ENCODE data around the gene NYNRIN. TPM values are rescaled to one million over a fixed set of nuclear protein-coding genes. Genes with fewer than 3 reads are reported as not detected.

NYNRIN gene
- total and polyA plus RNA-seq, 5 donors from 2014 or later, result 0.02 to 0.22 TPM; not detected in 3

GRCh38 chr14:24388474-24389179, 10.2 kb upstream of the NYNRIN start:
- Histone ChIP-seq H3K4me1 (ENCODE audit: control insufficient read depth, insufficient read depth, low read length, poor library complexity, severe bottlenecking) (no peaks in the 10 kb centered on the region), H3K27me3 (ENCODE audit: control insufficient read depth, insufficient read depth, low read length) (peaks cover 7% of the 10 kb centered on the region), H3K36me3 (ENCODE audit: control insufficient read depth, insufficient read depth, low read length) (no peaks in the 10 kb centered on the region), H3K9me3 (ENCODE audit: control insufficient read depth in 2 of 2, low read length in 2 of 2) (no peaks in the 10 kb centered on the region), H3K27ac (ENCODE audit: insufficient read depth, low read length, poor library complexity, severe bottlenecking) (no peak overlapping the region), H3K4me3 (ENCODE audit: low read depth, low read length) (no peak overlapping the region)
- no peak overlapping the region for H3K4me3 Mint-ChIP-seq
- H3K27ac Mint-ChIP-seq, result no peak overlapping the region
- DNase-seq, result no peak
- peaks cover 40% of the 10 kb centered on the region for H3K27me3 Mint-ChIP-seq
- H3K36me3 Mint-ChIP-seq, result no peaks in the 10 kb centered on the region
- peaks cover 0 to 4% (median 0%) of the 10 kb centered on the region in 4 donors for H3K4me1 Mint-ChIP-seq
- peaks cover 0 to 1% (median 0%) of the 10 kb centered on the region in 7 donors for H3K9me3 Mint-ChIP-seq
- ATAC-seq (ENCODE audit: low read depth in 2 of 2), result no peak

GRCh38 chr14:24389226-24389848, 9.5 kb upstream of the NYNRIN start:
- Histone ChIP-seq H3K27ac (ENCODE audit: insufficient read depth, low read length, poor library complexity, severe bottlenecking) (no peak overlapping the region), H3K4me1 (ENCODE audit: control insufficient read depth, insufficient read depth, low read length, poor library complexity, severe bottlenecking) (no peaks in the 10 kb centered on the region), H3K9me3 (ENCODE audit: control insufficient read depth in 2 of 2, low read length in 2 of 2) (no peaks in the 10 kb centered on the region), H3K4me3 (ENCODE audit: low read depth, low read length) (no peak overlapping the region), H3K36me3 (ENCODE audit: control insufficient read depth, insufficient read depth, low read length) (no peaks in the 10 kb centered on the region), H3K27me3 (ENCODE audit: control insufficient read depth, insufficient read depth, low read length) (peaks cover 4% of the 10 kb centered on the region)
- H3K4me3 Mint-ChIP-seq, result no peak overlapping the region
- peaks cover 44% of the 10 kb centered on the region for H3K27me3 Mint-ChIP-seq
- peaks cover 0 to 4% (median 0%) of the 10 kb centered on the region in 4 donors for H3K4me1 Mint-ChIP-seq
- H3K9me3 Mint-ChIP-seq, result no peaks in the 10 kb centered on the region
- H3K27ac Mint-ChIP-seq, result no peak overlapping the region
- H3K36me3 Mint-ChIP-seq, result no peaks in the 10 kb centered on the region
- DNase-seq (no peak), ATAC-seq (ENCODE audit: low read depth in 2 of 2) (no peak)

GRCh38 chr14:24390701-24391468, 7.9 kb upstream of the NYNRIN start:
- no peaks in the 10 kb centered on the region for H3K9me3 ChIP-seq (ENCODE audit: control insufficient read depth in 2 of 2, low read length in 2 of 2)
- H3K36me3 Mint-ChIP-seq, result no peaks in the 10 kb centered on the region
- no peak for ATAC-seq (ENCODE audit: low read depth in 2 of 2)
- no peaks in the 10 kb centered on the region for H3K36me3 ChIP-seq (ENCODE audit: control insufficient read depth, insufficient read depth, low read length)
- no peak overlapping the region for H3K4me3 ChIP-seq (ENCODE audit: low read depth, low read length)
- DNase-seq, result no peak
- H3K27me3 Mint-ChIP-seq, result peaks cover 40% of the 10 kb centered on the region
- H3K27ac Mint-ChIP-seq, result no peak overlapping the region
- H3K4me3 Mint-ChIP-seq, result no peak overlapping the region
- peaks cover 0 to 4% (median 0%) of the 10 kb centered on the region in 4 donors for H3K4me1 Mint-ChIP-seq
- H3K27me3 ChIP-seq (ENCODE audit: control insufficient read depth, insufficient read depth, low read length), result peaks cover 4% of the 10 kb centered on the region
- H3K4me1 ChIP-seq (ENCODE audit: control insufficient read depth, insufficient read depth, low read length, poor library complexity, severe bottlenecking), result no peaks in the 10 kb centered on the region
- H3K9me3 Mint-ChIP-seq, result no peaks in the 10 kb centered on the region
- H3K27ac ChIP-seq (ENCODE audit: insufficient read depth, low read length, poor library complexity, severe bottlenecking), result no peak overlapping the region

GRCh38 chr14:24392325-24393091, 6.3 kb upstream of the NYNRIN start:
- H3K27me3 Mint-ChIP-seq, result peaks cover 50% of the 10 kb centered on the region
- H3K4me1 Mint-ChIP-seq, result peaks cover 0 to 4% (median 2%) of the 10 kb centered on the region in 4 donors

GRCh38 chr14:24394275-24394674, 4.5 kb upstream of the NYNRIN start:
- Mint-ChIP-seq H3K4me1 (peaks cover 0 to 6% (median 1%) of the 10 kb centered on the region in 4 donors), H3K4me3 (no peak overlapping the region)
- peak in 1 of 3 donors; percentile 25 for DNase-seq

More at GRCh38 chr14:24392325-24393091, 6.3 kb upstream of the NYNRIN start:
- peaks cover 4% of the 10 kb centered on the region for H3K27me3 ChIP-seq (ENCODE audit: control insufficient read depth, insufficient read depth, low read length)
- Mint-ChIP-seq H3K36me3 (no peaks in the 10 kb centered on the region), H3K27ac (no peak overlapping the region), H3K9me3 (no peaks in the 10 kb centered on the region), H3K4me3 (no peak overlapping the region)
- H3K36me3 ChIP-seq (ENCODE audit: control insufficient read depth, insufficient read depth, low read length), result no peaks in the 10 kb centered on the region
- H3K9me3 ChIP-seq (ENCODE audit: control insufficient read depth in 2 of 2, low read length in 2 of 2), result no peaks in the 10 kb centered on the region
- no peak overlapping the region for H3K27ac ChIP-seq (ENCODE audit: insufficient read depth, low read length, poor library complexity, severe bottlenecking)
- no peak overlapping the region for H3K4me3 ChIP-seq (ENCODE audit: low read depth, low read length)
- DNase-seq (no peak), ATAC-seq (ENCODE audit: low read depth in 2 of 2) (no peak)
- no peaks in the 10 kb centered on the region for H3K4me1 ChIP-seq (ENCODE audit: control insufficient read depth, insufficient read depth, low read length, poor library complexity, severe bottlenecking)

GRCh38 chr14:24395609-24396582, 2.9 kb upstream of the NYNRIN start:
- H3K9me3 ChIP-seq (ENCODE audit: control insufficient read depth in 2 of 2, low read length in 2 of 2), result no peaks in the 10 kb centered on the region
- no peak overlapping the region for H3K27ac ChIP-seq (ENCODE audit: insufficient read depth, low read length, poor library complexity, severe bottlenecking)
- H3K4me3 ChIP-seq (ENCODE audit: low read depth, low read length), result no peak overlapping the region
- H3K4me1 Mint-ChIP-seq, result peaks cover 0 to 11% (median 4%) of the 10 kb centered on the region in 4 donors
- peaks cover 10% of the 10 kb centered on the region for H3K4me1 ChIP-seq (ENCODE audit: control insufficient read depth, insufficient read depth, low read length, poor library complexity, severe bottlenecking)
- no peak overlapping the region for H3K27ac Mint-ChIP-seq
- peaks cover 0 to 1% (median 0%) of the 10 kb centered on the region in 7 donors for H3K9me3 Mint-ChIP-seq
- H3K36me3 Mint-ChIP-seq, result no peaks in the 10 kb centered on the region
- no peaks in the 10 kb centered on the region for H3K27me3 ChIP-seq (ENCODE audit: control insufficient read depth, insufficient read depth, low read length)
- no peaks in the 10 kb centered on the region for H3K36me3 ChIP-seq (ENCODE audit: control insufficient read depth, insufficient read depth, low read length)
- DNase-seq (no peak), ATAC-seq (ENCODE audit: low read depth in 2 of 2) (peak; percentile 19 to 20)
- H3K4me3 Mint-ChIP-seq, result no peak overlapping the region
- H3K27me3 Mint-ChIP-seq, result peaks cover 49% of the 10 kb centered on the region

More at GRCh38 chr14:24394275-24394674, 4.5 kb upstream of the NYNRIN start:
- Histone ChIP-seq H3K27me3 (ENCODE audit: control insufficient read depth, insufficient read depth, low read length) (peaks cover 2% of the 10 kb centered on the region), H3K4me3 (ENCODE audit: low read depth, low read length) (no peak overlapping the region), H3K4me1 (ENCODE audit: control insufficient read depth, insufficient read depth, low read length, poor library complexity, severe bottlenecking) (peaks cover 6% of the 10 kb centered on the region), H3K27ac (ENCODE audit: insufficient read depth, low read length, poor library complexity, severe bottlenecking) (no peak overlapping the region), H3K36me3 (ENCODE audit: control insufficient read depth, insufficient read depth, low read length) (no peaks in the 10 kb centered on the region), H3K9me3 (ENCODE audit: control insufficient read depth in 2 of 2, low read length in 2 of 2) (no peaks in the 10 kb centered on the region)
- no peak for ATAC-seq (ENCODE audit: low read depth in 2 of 2)
- H3K27ac Mint-ChIP-seq, result no peak overlapping the region
- H3K9me3 Mint-ChIP-seq, result no peaks in the 10 kb centered on the region
- H3K36me3 Mint-ChIP-seq, result no peaks in the 10 kb centered on the region
- H3K27me3 Mint-ChIP-seq, result peaks cover 40% of the 10 kb centered on the region

Data from CD4-positive, CD25-positive, alpha-beta regulatory T cell (primary cell).